K562 (cell line): ENCODE data around the gene ASMTL. TPM values are rescaled to one million over a fixed set of nuclear protein-coding genes. Genes with fewer than 3 reads are reported as not detected.

ENCODE experiments used
- EP400 ChIP-seq: fragments of 450-650 bp; IDR thresholded peaks from 2 replicates; pipeline ENCODE4 v1.6.1; 2017; ENCODE audit warnings: antibody characterized with exemption, mild to moderate bottlenecking, moderate library complexity
- NCOA2 ChIP-seq, 2 experiments: fragments of 450-650 bp; IDR thresholded peaks; 2 replicates each; pipeline ENCODE4 v1.6.1; 2018; ENCODE audit warnings: mild to moderate bottlenecking in 2 of 2, moderate library complexity in 1 of 2; ENCODE audit not compliant: partially characterized antibody in 2 of 2
- NR1H2 ChIP-seq: sonication (generic); formaldehyde crosslinking; IDR thresholded peaks from 2 replicates; pipeline ENCODE4 v1.4.0; 2020; ENCODE audit warnings: mild to moderate bottlenecking, missing genetic modification reagents
- PHF20 ChIP-seq: fragments of 450-650 bp; IDR thresholded peaks from 2 replicates; pipeline ENCODE4 v1.6.1; 2018; ENCODE audit not compliant: partially characterized antibody
- PYGO2 ChIP-seq: fragments of 450-650 bp; IDR thresholded peaks from 2 replicates; pipeline ENCODE4 v1.6.1; 2016; ENCODE audit warnings: mild to moderate bottlenecking, missing genetic modification characterization, moderate library complexity, missing compliant biosample characterization
- SPI1 ChIP-seq: IDR thresholded peaks from 2 replicates; pipeline ENCODE4 v1.6.1; 2011; ENCODE audit warnings: low read depth, low read length, control low read depth, borderline replicate concordance
- TEAD1 ChIP-seq, 2 experiments: fragments of 450-650 bp in 1 of 2; sonication (generic) in 1 of 2; formaldehyde crosslinking; IDR thresholded peaks; 2 replicates each; pipeline versions ENCODE4 v1.4.0 to v1.8.0; 2020 to 2022; ENCODE audit warnings: mild to moderate bottlenecking in 2 of 2, missing genetic modification reagents in 1 of 2
- ZNF133 ChIP-seq: fragments of 250-450 bp; sonication (Bioruptor Pico); IDR thresholded peaks from 2 replicates; pipeline ENCODE4 v1.4.0; 2020; ENCODE audit warnings: mild to moderate bottlenecking
- polyA plus RNA-seq, 8 experiments: library from polyadenylated mRNA; depleted of rRNA in 4 of 8; stranded (reverse) in 5 of 8; unstranded in 3 of 8; fragments of >200 nt; fragmentation: Nextera tagmentation in 2 of 8; fragmentation: Illumina TruSeq in 1 of 8; extraction: Ambion mirVana in 2 of 8; extraction: Trizol in 1 of 8; gene quantifications; 2 replicates each; pipeline versions ENCODE4 v1.2.1 to v1.2.3, GENCODE V29; 2011 to 2014; ENCODE audit warnings: inconsistent platforms in 1 of 8, missing spikeins in 1 of 8
- total RNA-seq, 7 experiments: library from RNA; depleted of rRNA in 6 of 7; stranded (reverse); fragments of >200 nt in 6 of 7; fragmentation: Illumina TruSeq in 2 of 7; extraction: Trizol in 2 of 7; gene quantifications; 2 replicates each; pipeline versions ENCODE4 v1.2.1 to v1.2.3, GENCODE V29; 2011 to 2021; ENCODE audit warnings: low replicate concordance in 1 of 7
- TF ChIP-seq, protein P1 (sequence below): fragments of 250-450 bp; sonication (Bioruptor Pico); IDR thresholded peaks from 2 replicates; pipeline ENCODE4 v1.5.0; 2021; ENCODE audit warnings: mild to moderate bottlenecking, moderate library complexity
- TF ChIP-seq, protein P2 (sequence below): fragments of 250-450 bp; sonication (Bioruptor Pico); IDR thresholded peaks from 2 replicates; pipeline ENCODE4 v1.4.0; 2020; ENCODE audit warnings: mild to moderate bottlenecking
- TF ChIP-seq, protein P3 (sequence below): fragments of 250-450 bp; sonication (Bioruptor Pico); IDR thresholded peaks from 2 replicates; pipeline ENCODE4 v1.5.0; 2021; ENCODE audit warnings: mild to moderate bottlenecking, borderline replicate concordance
- TF ChIP-seq, protein P4 (sequence below): fragments of 450-650 bp; formaldehyde crosslinking; IDR thresholded peaks from 2 replicates; pipeline ENCODE4 v1.4.0; 2020; ENCODE audit warnings: mild to moderate bottlenecking, moderate library complexity
- TF ChIP-seq, protein P5 (sequence below): sonication (generic); formaldehyde crosslinking; IDR thresholded peaks from 2 replicates; pipeline ENCODE4 v1.8.0; 2022; ENCODE audit warnings: mild to moderate bottlenecking, missing genetic modification reagents, borderline replicate concordance

Gene ASMTL
- total and polyA plus RNA-seq, 9 of the 15 experiments (the other 6 are each of a cell fraction or from before 2014, with no cell fraction given) = 0.56 to 20.6 (median 7.6) TPM

DNA sequence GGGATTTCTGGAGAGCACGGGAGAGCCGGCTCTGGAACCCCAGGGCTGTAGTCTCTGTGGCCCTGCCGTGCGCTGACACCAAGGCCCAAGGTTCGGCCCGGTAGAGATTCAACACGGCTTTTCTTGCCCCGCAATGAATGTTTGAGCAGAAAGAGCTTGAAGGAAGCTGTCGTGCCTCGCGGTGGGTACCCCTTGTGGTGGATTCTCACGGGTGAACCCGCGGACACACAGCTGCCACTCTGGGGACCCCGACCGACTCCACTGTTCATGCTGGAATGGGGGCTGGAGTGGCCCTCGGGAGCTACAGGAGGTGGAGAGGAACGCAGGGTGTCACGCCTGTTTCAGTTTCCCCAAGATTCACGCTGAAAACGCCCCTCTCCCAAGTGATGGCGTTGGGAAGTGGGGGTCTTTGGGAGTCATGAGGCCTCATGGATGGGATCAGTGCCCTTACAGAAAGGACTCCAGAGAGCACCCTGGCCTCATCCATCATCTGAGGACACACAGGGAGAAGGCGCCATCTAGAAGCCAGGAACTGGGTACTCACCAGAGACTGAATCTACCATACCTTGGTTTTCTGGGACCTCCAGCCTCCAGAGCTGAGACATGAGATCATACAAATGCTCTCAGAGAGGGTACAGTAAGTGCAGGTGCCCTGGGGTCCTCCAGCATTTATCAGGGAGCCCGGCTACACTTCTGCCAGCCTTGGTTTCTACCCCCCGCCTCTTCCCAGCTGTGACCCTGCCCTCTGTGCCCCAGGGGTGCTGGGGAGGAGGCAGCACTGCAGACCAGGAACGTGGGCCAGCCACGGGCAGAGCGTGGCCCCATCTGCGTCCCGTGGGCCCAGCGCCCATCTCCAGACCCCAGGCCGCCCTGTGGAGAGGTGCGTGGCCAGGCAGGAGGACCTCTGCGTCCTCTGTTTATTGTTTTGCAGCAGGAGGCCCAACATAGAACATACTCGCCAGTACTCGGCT lies 67.2 kb downstream of the ASMTL start (continued):
- TF ChIP-seq, protein P1, sequence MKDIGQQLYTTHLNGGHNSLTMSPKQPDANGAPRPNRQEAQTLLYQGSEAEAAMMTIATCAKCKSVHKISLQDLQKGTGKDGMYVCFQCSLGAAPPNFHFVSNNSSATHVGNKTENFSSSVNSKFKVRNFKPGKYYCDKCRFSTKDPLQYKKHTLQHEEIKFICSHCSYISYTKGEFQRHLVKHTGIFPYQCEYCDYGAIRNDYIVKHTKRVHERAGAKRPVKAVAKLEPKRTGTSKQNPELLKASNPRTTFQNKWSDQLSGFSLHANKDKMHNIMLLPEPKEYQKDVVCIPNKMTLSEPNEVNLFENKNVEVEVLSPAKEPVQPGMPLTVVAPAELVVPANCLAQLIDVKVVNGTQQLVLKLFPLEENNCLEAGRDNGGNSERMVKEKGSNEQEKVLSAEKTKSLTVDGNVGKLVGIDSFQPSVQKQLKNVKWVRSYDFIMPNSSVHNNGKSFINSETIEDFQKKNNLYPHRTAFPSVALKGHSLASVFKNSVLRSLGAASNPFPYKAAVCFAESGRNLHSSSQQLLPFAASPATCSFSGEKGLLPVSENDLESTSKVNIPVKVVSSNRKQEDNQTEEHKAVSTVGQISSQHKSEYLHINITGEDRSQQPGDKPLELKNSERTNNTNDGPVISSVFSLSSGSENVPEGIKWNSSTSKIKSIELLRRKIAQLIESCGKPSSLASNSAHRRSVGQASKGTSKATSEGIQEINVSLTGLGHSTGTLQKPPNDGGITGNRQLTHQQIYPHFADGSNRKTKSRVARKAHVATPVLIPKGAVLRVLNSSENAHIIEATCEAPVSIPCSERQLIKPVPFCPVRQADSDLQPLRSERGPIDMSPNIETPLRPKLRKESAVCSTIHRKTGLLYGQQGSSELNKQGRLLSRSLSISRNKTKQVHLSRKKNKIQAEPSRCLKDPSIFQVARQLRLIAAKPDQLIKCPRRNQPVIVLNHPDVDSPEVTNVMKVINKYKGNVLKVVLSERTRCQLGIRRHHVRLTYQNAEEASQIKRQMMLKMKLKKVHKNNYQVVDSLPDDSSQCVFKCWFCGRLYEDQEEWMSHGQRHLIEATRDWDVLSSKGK (CRISPR knock-in tag) = no peak
- TF ChIP-seq SPI1 = no peak
- TF ChIP-seq NR1H2 (CRISPR knock-in tag) = no peak
- TF ChIP-seq, protein P2, sequence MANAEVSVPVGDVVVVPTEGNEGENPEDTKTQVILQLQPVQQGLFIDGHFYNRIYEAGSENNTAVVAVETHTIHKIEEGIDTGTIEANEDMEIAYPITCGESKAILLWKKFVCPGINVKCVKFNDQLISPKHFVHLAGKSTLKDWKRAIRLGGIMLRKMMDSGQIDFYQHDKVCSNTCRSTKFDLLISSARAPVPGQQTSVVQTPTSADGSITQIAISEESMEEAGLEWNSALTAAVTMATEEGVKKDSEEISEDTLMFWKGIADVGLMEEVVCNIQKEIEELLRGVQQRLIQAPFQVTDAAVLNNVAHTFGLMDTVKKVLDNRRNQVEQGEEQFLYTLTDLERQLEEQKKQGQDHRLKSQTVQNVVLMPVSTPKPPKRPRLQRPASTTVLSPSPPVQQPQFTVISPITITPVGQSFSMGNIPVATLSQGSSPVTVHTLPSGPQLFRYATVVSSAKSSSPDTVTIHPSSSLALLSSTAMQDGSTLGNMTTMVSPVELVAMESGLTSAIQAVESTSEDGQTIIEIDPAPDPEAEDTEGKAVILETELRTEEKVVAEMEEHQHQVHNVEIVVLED (CRISPR knock-in tag) = no peak
- no peak for TF ChIP-seq PHF20
- no peak for TF ChIP-seq PYGO2 (tag)
- 0 out of 4 replicates have a peak, but pooled peaks of 1 of the 2 experiments have one; percentile 35 for TF ChIP-seq TEAD1 (CRISPR knock-in tag; IDR thresholded peaks at IDR 0.05)
- no peak for TF ChIP-seq EP400
- TF ChIP-seq, protein P3, sequence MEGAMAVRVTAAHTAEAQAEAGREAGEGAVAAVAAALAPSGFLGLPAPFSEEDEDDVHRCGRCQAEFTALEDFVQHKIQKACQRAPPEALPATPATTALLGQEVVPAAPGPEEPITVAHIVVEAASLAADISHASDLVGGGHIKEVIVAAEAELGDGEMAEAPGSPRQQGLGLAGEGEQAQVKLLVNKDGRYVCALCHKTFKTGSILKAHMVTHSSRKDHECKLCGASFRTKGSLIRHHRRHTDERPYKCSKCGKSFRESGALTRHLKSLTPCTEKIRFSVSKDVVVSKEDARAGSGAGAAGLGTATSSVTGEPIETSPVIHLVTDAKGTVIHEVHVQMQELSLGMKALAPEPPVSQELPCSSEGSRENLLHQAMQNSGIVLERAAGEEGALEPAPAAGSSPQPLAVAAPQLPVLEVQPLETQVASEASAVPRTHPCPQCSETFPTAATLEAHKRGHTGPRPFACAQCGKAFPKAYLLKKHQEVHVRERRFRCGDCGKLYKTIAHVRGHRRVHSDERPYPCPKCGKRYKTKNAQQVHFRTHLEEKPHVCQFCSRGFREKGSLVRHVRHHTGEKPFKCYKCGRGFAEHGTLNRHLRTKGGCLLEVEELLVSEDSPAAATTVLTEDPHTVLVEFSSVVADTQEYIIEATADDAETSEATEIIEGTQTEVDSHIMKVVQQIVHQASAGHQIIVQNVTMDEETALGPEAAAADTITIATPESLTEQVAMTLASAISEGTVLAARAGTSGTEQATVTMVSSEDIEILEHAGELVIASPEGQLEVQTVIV (CRISPR knock-in tag) = no peak
- TF ChIP-seq, protein P4, sequence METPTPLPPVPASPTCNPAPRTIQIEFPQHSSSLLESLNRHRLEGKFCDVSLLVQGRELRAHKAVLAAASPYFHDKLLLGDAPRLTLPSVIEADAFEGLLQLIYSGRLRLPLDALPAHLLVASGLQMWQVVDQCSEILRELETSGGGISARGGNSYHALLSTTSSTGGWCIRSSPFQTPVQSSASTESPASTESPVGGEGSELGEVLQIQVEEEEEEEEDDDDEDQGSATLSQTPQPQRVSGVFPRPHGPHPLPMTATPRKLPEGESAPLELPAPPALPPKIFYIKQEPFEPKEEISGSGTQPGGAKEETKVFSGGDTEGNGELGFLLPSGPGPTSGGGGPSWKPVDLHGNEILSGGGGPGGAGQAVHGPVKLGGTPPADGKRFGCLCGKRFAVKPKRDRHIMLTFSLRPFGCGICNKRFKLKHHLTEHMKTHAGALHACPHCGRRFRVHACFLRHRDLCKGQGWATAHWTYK (CRISPR knock-in tag) = peak; percentile 59; the same call in 1 of the 2 replicates
- TF ChIP-seq ZNF133 (CRISPR knock-in tag) = no peak
- TF ChIP-seq, protein P5, sequence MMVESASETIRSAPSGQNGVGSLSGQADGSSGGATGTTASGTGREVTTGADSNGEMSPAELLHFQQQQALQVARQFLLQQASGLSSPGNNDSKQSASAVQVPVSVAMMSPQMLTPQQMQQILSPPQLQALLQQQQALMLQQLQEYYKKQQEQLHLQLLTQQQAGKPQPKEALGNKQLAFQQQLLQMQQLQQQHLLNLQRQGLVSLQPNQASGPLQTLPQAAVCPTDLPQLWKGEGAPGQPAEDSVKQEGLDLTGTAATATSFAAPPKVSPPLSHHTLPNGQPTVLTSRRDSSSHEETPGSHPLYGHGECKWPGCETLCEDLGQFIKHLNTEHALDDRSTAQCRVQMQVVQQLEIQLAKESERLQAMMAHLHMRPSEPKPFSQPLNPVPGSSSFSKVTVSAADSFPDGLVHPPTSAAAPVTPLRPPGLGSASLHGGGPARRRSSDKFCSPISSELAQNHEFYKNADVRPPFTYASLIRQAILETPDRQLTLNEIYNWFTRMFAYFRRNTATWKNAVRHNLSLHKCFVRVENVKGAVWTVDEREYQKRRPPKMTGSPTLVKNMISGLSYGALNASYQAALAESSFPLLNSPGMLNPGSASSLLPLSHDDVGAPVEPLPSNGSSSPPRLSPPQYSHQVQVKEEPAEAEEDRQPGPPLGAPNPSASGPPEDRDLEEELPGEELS (CRISPR knock-in tag) = no peak
- no peak for TF ChIP-seq NCOA2 (IDR thresholded peaks at IDR 0.05; ENCODE audit: partially characterized antibody in 2 of 2)
